Measurements from ENCODE around the gene ATP13A5. TPM values are rescaled to one million over a fixed set of nuclear protein-coding genes. Genes with fewer than 3 reads are reported as not detected.
A peak's percentile ranks its signal among the peaks of the same experiment; 100 is the strongest.

The ATP13A5 gene
- total RNA-seq, 1 donor from 2014 or later: not detected

DNA sequence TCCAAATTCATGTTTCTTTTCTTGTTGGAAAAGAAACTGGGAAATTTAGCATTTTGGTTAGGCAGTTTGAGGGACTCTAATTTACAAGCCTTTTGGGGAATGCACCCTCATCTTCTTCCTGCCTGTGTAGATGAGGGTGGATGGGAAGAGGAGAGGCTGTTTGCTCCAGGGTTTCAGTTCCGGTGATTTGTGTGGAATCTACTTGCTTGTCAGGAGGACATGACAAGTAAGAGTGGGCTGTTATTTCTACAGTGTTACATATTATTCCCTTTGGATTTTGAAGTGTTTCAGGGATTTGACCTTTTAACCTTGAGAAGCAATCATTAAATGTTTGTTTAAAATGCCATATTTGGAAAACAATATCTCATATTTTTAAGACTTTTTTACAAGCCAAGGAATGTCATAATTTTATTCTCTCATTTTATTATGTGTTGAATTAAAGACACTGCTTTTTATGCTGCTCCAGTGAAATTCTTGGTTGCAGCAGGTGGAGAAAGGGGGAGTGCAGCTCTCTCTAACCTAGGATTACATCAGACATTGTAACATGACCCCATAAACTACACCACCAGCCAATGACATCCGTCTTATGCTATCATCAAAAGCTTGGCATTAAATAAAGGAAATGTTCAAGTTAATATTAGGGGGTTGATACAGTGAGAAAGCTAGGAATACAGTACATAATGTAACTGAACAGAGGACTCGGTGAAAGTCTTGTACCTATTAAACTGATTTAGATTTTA is 107.3 kb downstream of the ATP13A5 start:
- DNase-seq (ENCODE audit: low read depth): no peak
- TF ChIP-seq, protein P1, sequence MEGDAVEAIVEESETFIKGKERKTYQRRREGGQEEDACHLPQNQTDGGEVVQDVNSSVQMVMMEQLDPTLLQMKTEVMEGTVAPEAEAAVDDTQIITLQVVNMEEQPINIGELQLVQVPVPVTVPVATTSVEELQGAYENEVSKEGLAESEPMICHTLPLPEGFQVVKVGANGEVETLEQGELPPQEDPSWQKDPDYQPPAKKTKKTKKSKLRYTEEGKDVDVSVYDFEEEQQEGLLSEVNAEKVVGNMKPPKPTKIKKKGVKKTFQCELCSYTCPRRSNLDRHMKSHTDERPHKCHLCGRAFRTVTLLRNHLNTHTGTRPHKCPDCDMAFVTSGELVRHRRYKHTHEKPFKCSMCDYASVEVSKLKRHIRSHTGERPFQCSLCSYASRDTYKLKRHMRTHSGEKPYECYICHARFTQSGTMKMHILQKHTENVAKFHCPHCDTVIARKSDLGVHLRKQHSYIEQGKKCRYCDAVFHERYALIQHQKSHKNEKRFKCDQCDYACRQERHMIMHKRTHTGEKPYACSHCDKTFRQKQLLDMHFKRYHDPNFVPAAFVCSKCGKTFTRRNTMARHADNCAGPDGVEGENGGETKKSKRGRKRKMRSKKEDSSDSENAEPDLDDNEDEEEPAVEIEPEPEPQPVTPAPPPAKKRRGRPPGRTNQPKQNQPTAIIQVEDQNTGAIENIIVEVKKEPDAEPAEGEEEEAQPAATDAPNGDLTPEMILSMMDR (conservative IDR thresholded peaks at IDR 0.05; ENCODE audit: low read depth, low read length): no peak
- no peak overlapping the region for H3K4me3 ChIP-seq (ENCODE audit: low read depth, low read length)

DNA sequence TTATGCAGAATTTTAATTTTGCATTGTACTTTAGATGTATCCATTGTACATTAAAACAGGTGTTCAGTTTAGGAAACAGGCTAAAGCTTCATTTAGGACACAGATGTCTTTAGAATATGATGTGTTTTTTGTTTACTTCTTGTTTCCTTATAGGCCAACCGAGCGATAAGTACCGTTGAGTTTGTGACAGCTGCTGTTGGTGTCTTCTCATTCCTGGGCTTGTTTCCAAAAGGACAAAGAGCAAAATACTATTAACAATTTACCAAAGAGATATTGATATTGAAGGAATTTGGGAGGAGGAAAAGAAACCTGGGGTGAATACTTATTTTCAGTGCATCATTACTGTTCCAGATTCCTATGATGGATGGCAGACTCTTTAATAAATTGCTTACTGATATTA is 108.1 kb downstream of the ATP13A5 start:
- no peak overlapping the region for H3K4me3 ChIP-seq (ENCODE audit: low read depth, low read length)
- TF ChIP-seq, protein P1 (conservative IDR thresholded peaks at IDR 0.05; ENCODE audit: low read depth, low read length): no peak
- DNase-seq (ENCODE audit: low read depth): no peak

DNA sequence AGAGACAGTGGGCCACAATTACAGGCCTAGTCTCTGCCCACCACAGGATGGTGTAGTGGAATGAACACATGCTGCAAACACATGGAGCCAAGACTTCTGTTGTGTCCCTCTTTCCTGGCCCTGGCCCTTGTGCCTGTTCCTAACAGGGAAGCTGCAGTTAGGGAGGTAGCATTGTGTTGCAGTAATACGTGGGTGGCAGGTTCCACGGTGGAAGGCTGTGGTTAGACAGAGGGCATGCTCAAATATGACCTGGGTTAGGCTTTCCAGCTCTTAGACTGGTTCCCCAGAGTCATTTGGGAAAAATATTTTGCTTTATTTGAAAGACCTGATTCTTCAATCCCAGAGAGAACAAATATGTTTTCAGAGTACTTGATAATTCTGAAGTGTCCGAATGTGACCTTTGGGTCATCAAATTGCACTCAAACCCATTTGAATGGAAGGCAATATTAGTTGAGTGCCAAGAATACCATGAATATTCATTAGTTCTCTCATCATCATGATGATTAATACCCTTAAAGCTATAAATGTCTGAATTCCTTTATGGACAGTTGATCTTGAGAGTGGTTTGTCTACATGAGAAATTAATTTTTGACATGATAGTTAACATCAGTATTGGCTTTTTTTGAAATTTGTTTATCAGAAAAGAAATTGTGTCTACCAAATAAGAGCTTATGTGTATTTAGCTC is 109.1 kb downstream of the ATP13A5 start:
- no peak overlapping the region for H3K4me3 ChIP-seq (ENCODE audit: low read depth, low read length)
- DNase-seq (ENCODE audit: low read depth): no peak
- TF ChIP-seq, protein P1 (conservative IDR thresholded peaks at IDR 0.05; ENCODE audit: low read depth, low read length): no peak

DNA sequence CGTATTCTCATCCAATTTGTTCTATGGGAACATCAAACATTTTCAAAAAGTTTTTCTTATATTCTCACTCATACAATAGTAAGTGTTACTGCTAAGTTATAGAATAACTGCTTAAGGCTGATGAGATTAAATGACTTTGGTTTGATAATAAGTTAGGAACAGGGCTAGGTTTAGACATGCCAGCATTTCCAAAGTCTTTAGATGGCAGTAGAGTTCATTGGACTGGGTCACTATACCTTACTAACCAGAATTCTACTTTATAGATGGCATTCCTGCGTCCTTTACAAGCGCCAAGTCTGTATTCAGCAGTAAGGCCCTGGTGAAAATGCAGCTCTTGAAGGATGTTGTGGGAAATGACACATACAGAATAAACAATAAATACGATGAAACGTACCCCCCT is 115.8 kb downstream of the ATP13A5 start:
- no peak for DNase-seq (ENCODE audit: low read depth)
- TF ChIP-seq, protein P1 (conservative IDR thresholded peaks at IDR 0.05; ENCODE audit: low read depth, low read length): peak; percentile 26
- H3K4me3 ChIP-seq (ENCODE audit: low read depth, low read length): no peak overlapping the region

DNA sequence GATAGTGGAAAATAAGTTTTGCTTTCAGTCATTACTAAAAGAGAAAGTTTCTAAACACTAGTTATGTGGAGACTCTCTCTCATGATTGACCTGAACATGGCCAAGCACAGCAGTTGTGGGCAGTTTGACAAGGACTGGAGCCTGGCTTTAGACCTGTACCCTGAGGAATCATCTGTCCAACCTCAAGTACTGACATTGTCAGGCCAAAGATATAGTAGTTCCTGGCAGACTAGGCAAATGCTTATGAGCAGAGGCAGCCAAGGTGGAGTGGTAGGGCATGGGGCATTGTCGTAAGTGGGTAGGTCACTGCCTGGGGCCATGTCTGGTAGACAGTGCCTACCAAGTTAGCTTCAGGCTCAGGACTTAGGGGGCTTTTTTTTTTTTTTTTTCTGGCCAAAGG is 116.6 kb downstream of the ATP13A5 start:
- no peak for DNase-seq (ENCODE audit: low read depth)
- H3K4me3 ChIP-seq (ENCODE audit: low read depth, low read length): no peak overlapping the region
- TF ChIP-seq, protein P1 (conservative IDR thresholded peaks at IDR 0.05; ENCODE audit: low read depth, low read length): no peak

DNA sequence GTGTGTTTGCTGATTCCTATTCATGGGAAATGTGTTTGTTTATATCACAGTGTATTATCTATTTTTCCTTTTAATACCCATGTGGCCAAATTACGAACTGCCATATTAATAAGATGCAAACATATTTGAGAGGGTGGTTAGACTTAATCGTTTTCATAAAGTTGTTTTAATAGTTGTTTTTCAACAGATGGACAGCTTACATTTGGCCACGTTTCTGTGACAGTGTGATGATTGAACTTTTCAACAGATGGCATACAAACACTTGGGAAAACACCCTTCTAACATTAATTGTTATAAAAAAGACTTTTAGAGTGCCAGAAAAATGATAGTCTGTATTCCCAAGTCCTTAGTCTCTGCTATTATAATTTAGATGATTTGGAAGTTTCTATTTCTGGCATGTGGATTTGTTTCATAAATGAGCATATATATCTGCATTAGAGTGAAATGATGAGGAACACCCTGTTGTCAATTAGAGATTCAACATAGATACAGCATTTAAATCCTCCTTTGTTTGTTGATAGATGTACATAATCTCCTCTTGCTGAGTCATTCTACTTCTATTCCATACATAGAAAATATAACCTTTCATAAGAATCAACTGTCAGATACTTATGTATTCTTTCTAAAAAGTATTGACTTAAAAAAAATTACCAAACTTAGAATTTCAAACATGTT is 124.4 kb downstream of the ATP13A5 start:
- no peak overlapping the region for H3K4me3 ChIP-seq (ENCODE audit: low read depth, low read length)
- TF ChIP-seq, protein P1 (conservative IDR thresholded peaks at IDR 0.05; ENCODE audit: low read depth, low read length): no peak
- no peak for DNase-seq (ENCODE audit: low read depth)

Data from epithelial cell of proximal tubule (primary cell).